GM18861 (cell line): ENCODE measurements around the gene ATXN7L3.
A peak's percentile ranks its signal among the peaks of the same experiment; 100 is the strongest.

Source experiments
- ATAC-seq: cut with Tn5 transposase; IDR thresholded peaks from one replicate; pipeline ENCODE4 v1.9.1; 2021; ENCODE audit not compliant: unreplicated experiment

The ATXN7L3 gene

GRCh38 chr17:44202756-44203155 lies 3.1 kb upstream of the ATXN7L3 start:
- no peak for ATAC-seq

- ATAC-seq, result no peak
Observed at GRCh38 chr17:44200478-44201155, 933 bp upstream of the ATXN7L3 start.

- peak; percentile 3 for ATAC-seq
Observed at GRCh38 chr17:44198721-44199552, 747 bp downstream of the ATXN7L3 start.

GRCh38 chr17:44197980-44198720 lies 1.5 kb downstream of the ATXN7L3 start:
- no peak for ATAC-seq

- ATAC-seq, result no peak
Observed at GRCh38 chr17:44197107-44197506, 2.6 kb downstream of the ATXN7L3 start.

- ATAC-seq, result no peak
Observed at GRCh38 chr17:44193326-44194084, 6.2 kb downstream of the ATXN7L3 start.

GRCh38 chr17:44192750-44193149 lies 6.9 kb downstream of the ATXN7L3 start:
- ATAC-seq, result no peak

- ATAC-seq, result no peak
Observed at GRCh38 chr17:44191941-44192496, 7.7 kb downstream of the ATXN7L3 start.

GRCh38 chr17:44191369-44191768 lies 8.3 kb downstream of the ATXN7L3 start:
- no peak for ATAC-seq

- no peak for ATAC-seq
Observed at GRCh38 chr17:44190481-44190880, 9.2 kb downstream of the ATXN7L3 start.

GRCh38 chr17:44188576-44189403 lies 10.9 kb downstream of the ATXN7L3 start:
- ATAC-seq, result no peak

GRCh38 chr17:44187131-44187899 lies 12.4 kb downstream of the ATXN7L3 start:
- ATAC-seq, result peak; percentile 23

- ATAC-seq, result peak; percentile 76
Observed at GRCh38 chr17:44186307-44187130, 13.2 kb downstream of the ATXN7L3 start, which contains the start of gene TMUB2. Gene TMUB2, plus strand, starts transcription at chr17:44186972. Its CDS starts 737 bp downstream, at chr17:44187709.

GRCh38 chr17:44184212-44184810 lies 15.4 kb downstream of the ATXN7L3 start:
- ATAC-seq, result no peak

- no peak for ATAC-seq
Observed at GRCh38 chr17:44183024-44183423, 16.7 kb downstream of the ATXN7L3 start.

GRCh38 chr17:44178133-44178532 lies 21.6 kb downstream of the ATXN7L3 start:
- no peak for ATAC-seq

- ATAC-seq, result no peak
Observed at GRCh38 chr17:44177640-44178039, 22.0 kb downstream of the ATXN7L3 start.
